Activated CD4-positive, alpha-beta T cell treated with anti-CD3 and anti-CD28 coated beads, Interleukin-2, Interleukin-6, amounts not matched to agents 100 ng/mL and 50 ng/mL, durations not matched to agents 16 hours and 8 hours (primary cell): ENCODE measurements around the gene CLCF1.

Source experiments
- DNase-seq: peaks from one replicate; pipeline ENCODE4 v3.0.0-alpha.2; 2020

CLCF1 gene

GRCh38 chr11:67393990-67394389, 20.6 kb upstream of the CLCF1 start:
- DNase-seq: no peak

- no peak for DNase-seq
Observed at GRCh38 chr11:67393437-67393836, 20.0 kb upstream of the CLCF1 start.

DNA sequence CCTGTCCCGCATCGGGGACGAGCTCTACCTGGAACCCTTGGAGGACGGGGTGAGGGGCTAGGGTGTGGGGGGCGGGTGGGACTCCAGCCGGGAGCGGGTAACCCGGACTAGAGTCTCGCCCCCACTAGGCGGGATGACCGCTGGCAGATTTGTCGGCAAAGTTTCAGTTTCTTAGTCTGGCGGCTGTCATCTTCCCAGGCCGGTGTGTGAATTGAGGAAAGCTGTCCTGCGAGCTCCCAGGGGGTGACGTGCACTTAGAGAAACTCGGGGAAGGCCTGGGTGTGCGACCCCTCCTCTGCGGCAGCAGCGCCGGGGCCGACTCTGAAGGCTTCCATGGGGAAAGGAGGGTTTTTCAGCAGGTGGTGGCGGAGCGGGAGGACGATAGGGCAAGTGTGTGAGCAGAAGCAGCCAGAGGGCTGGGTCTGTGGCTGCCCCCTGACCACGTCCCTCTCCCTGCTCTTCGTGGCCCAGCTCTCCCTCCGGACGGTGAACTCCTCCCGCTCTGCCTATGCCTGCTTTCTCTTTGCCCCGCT, 18.9 kb upstream of the CLCF1 start:
- no peak for DNase-seq

DNA sequence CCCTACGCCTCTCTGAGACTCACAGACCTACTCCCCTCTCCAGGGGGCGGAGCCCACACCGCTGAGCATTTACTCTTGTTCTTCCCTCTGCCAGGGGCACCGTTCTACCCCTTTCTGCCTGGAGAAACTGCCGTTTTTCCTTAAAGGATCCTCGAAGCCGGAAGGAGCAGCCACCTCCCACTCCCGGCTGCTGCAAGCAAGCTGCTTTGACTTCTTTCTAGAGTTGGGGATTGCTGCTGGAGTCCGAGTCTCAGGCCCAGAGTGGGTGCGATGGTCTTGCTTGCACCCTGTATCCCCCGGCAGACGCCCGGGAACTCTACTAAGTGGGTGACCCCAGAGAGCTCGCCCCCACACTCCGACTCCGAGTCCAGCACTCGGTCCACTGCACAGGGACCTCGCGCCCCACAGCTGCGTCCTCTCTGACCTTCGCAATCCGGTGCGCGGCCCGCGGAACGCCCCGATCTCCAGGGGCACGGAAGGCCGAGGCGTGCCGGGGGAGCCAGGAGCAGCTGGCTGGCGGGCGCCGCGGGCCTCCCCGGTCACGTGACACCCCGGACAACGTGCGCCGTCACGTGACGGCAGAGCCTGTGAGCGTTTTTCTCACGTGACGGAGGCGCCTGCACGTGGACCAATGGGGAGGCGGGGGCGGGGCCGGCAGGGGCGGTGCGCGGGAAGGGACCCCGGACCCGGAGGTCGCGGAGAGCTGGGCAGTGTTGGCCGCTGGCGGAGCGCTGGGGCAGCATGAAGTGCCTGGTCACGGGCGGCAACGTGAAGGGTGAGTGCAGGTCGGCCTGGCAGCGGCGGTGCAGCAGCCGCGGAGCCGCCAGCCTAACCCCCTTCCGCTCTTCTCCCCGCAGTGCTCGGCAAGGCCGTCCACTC, 18.1 kb upstream of the CLCF1 start, which contains the start of gene RAD9A:
Gene RAD9A (plus strand): TSS at position 683 of the 879 bp plus-strand sequence. CDS start 59 bp downstream, at position 742.
- peak; percentile 96 for DNase-seq

DNA sequence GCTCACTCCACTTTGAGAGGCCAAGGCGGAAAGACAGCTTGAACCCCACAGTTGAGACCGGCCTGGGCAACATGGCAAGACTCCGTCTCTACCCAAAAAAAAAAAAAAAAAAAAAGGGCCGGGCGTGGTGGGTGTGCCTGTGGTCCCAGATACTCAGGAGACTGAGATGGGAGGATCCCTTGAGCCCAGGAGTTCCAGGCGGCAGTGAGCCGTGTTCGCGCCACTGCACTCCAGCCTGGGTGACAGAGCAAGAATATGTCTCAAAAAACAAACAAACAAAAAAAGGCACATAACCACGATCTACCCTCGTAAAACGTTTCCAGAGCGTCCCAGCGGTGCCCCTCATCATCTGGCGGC, 17.5 kb upstream of the CLCF1 start:
- no peak for DNase-seq

DNA sequence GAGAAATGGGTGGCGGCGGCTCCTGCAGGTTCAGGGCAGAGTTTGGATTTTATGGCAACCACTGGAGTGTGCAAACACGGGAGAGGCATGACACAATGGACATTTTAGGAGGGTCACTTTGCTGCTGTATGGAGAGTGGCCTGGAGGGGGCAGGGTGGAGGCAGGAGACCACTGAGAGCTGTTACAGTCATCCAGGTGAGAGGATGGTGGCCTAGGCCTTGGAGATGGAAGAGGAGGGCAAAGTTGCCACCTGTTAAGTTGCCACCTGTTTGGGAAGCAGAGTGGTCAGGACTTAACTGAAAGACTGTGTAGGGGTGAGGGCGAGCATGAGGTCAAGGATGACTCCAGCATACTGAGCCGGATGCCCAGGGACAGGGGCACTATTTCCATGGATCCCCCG, 16.1 kb upstream of the CLCF1 start:
- DNase-seq: peak; percentile 57

- no peak for DNase-seq
Observed at GRCh38 chr11:67387518-67387917, 14.1 kb upstream of the CLCF1 start.

DNA sequence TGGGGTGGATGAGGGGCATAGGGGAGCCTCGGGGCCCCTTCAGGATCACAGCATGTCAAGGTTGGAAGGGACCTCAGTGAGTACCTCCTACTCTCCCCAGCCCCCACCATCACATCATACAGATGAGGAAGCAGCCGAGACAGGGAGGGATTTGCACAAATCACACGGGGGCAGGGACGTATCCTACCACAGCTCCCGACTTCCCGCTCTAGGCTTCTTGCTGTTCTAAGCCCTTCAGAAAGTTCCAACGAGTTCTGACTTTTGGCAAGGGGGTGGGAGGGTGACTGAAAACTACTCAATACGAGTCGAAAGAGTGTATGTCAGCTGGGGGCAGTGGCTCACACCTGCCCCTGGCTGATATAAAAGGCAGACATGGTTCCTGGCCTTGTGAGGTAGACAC, 13.7 kb upstream of the CLCF1 start:
- no peak for DNase-seq

- DNase-seq: no peak
Observed at GRCh38 chr11:67384851-67385366, 11.5 kb upstream of the CLCF1 start.

DNA sequence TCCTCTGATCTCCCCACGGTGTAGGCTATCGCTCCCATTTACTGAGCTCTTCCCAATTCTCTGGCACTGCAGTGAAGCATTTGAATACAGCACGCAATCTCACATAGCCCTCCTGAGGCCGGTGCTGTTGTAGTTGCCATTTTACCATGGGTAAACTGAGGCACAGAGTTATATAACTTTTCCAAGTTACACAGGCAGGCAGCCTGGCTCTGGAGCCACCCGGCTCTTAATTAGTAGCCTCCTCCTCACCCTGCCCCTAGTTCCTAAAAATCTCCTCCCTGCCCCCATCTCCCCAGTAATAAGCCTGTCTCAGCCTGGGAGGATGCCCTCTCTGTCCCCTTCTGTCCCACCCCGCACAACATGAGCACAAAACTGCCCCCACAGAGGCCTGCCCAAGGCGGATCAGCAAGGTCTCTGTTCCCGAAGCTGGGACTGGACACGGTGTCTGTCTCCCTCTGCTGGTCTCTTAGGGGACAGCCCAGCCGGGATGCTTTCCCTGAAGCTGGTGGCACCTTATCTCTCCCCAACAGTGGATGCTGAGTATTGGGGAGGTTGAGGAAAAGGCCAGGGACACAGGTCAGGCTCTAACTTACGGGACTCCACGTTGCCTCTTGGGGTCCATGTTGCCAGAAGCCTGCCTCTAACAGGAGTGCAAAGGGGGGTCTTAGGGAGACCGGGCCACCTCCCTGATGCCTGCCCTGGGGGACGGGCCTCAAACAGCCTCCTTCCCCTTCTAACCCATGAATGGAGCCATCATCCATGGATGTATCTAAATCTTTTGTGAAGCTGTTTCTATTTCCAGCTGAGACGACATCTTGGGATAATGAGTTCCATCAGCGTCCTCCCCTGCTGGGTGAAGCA, 9.1 kb upstream of the CLCF1 start:
- peak; percentile 88 for DNase-seq

DNA sequence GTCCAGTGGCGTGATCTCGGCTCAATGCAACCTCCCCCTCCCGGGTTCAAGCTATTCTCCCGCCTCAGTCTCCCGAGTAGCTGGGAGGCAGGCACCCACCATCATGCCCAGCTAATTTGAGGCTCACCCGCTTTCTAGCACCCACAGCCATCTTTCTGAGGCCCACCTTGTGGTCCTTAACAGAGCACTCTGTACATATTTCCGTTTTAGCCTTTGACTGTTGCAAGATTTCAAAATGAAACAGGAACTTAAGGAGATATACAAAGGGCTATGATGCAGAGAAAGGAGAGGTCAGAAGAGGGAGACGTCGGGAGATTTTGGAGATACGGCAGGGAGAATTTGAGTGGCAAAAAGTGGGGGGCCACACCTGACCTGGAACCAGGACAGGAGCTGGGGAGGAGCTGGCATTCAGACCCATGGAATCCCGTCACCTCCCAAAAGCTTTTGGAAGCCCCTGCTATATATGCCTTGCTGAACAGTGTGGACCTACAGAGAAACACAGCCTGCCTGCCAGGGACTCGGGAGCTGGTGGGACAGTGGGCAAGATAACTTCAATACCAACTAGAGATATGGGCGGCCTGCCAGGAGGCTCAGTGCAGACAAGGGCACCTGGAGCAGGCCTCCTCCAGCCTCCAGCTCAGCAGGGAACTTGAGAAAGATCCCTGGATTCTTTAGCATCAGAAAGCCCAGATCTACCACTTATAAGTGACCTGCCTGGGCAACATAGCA, 8.0 kb upstream of the CLCF1 start:
- DNase-seq: no peak

DNA sequence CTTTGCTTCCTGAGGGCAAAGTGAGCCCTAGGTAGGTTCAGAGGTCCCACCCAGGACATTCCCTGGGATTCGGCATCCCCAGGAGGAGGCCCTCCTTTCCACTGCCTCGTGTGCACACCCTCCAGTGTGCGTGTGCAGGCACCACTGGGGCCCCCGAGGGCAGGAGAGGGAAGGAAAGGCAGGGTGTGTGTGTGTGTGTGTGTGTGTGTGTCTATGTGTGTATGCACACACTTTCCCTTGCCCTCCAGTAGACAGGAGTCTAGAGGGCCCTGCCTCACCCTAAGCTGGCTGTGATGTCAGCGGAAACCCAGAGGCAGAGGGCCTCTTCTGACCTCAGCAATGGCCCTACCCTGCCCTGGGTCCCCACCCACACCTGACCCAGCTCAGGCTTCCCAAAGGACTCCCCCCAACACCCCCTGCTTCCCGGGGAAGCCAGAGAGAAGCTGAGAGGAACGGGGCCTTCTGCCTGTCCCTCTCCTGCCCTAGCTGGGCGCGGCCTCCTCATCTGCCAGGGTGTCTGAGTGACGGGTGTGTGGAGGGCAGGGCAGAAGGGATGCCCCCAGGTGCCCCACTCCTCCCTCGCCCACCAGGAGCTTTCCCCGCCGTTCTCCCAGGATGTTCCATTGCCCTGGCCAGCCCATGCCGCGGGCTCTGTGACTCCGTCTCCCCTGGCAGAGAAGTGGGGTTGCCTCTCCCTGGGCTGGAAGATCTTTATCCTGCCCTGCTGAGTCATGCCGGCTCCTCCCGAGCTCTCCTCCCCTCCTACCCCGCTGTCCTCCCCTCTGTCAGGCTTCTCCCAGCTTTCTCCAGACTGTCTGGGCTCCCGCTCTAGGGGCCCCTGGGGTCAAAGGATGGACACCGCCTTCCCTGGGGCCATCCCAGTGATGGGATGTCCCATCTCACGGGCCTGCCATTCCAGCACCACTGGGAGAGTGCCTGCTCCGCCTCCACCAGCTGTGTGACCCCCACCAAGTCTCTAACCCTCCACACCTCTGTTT, 6.0 kb upstream of the CLCF1 start:
- no peak for DNase-seq

DNA sequence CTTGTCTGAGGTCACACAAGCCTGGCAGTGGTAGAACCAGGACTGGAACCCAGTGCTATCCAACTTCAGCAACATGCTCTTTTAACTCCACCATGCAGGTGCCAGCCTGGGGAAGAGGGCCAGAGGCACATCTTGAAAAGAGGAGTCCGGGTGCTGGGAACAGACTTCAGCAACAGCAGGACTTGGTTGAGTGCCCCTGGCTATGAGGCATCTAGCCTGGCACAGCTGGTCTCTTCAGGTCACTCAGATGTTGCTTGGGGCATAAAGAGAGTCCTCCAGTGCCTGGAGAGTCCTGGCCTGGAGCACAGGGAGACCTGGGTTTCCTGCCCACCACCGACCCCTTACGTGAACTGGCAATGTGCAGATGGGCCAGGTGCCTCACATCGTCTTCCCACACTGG, 5.1 kb upstream of the CLCF1 start:
- no peak for DNase-seq

DNA sequence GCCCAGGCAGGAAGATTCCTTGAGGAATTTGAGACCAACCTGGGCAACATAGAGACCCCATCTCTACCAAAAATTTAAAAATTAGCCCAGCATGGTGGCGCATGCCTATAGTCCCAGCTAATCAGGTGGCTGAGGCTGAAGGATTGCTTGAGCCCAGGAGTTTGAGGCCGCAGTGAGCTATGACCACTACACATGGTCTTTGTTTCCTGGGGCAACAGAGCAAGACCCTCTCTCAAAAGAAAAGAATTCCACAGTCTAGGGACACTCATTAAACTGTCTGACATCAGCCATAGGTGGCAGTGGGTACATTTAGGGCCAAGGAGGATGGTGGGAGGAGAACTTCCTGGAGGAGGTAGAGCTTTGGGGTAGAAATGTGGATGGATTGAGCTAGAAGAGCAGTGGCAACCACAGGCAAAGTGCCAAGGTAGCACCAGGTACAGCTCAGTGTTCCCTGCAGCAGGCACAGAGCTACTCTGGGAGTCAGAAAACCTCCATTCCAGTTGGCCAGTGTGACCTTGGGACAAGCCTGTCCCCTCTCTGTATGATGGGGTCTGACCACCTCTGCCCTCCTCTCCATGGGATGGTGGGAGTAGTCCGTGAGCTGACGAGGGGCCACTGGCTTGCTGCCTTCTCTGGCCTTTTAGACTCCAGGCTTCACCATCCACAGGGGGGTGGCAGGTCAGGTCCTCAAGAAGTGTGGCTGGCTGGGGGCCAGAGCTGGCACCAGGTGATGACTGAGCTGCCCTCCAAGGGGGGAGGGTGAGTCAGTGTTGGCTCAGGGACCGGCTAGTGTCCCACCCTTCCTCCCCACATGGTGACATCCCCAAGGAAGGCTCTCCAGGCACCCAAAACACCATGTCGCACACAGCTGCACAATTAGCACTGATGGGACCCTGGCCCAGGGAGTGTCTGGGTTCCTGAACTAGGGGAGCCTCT, 3.7 kb upstream of the CLCF1 start:
- no peak for DNase-seq

- DNase-seq: no peak
Observed at GRCh38 chr11:67376063-67376820, 2.8 kb upstream of the CLCF1 start.

GRCh38 chr11:67375320-67376055, 2.1 kb upstream of the CLCF1 start:
- DNase-seq: no peak

- no peak for DNase-seq
Observed at GRCh38 chr11:67374571-67375281, 1.3 kb upstream of the CLCF1 start.
